Measurements from ENCODE around the gene ANKRD33.

GRCh38 chr12:51838762-51839161 lies 49.1 kb upstream of the ANKRD33 start:
- no peak for TF ChIP-seq POLR2A (IDR thresholded peaks at IDR 0.05; ENCODE audit: low read length)
- no peak for TF ChIP-seq GATA1 (IDR thresholded peaks at IDR 0.05; ENCODE audit: low read depth, low read length)

All from erythroblast (primary cell).